Trophoblast cell (in vitro differentiated cells and primary cell): ENCODE measurements around the gene TACC3.
"Not testable (repeated sequence)": the region's sequence is repeated elsewhere in the genome, so short reads cannot be mapped to it uniquely, and the experiment has no call there.

Experiments used
- DNase-seq, 2 donors: peaks; one replicate each; pipeline ENCODE4 v3.0.0-alpha.2; 2016
- H2AFZ ChIP-seq: 2 replicates; pipeline ENCODE4 v1.6.1; 2013; ENCODE audit warnings: low read length, moderate library complexity, mild to moderate bottlenecking; ENCODE audit not compliant: insufficient read depth, poor library complexity
- H2AK5ac ChIP-seq: 2 replicates; pipeline ENCODE4 v1.6.1; 2013; ENCODE audit warnings: mild to moderate bottlenecking, low read length
- H2BK120ac ChIP-seq: 2 replicates; pipeline ENCODE4 v1.6.1; 2013; ENCODE audit warnings: low read length, mild to moderate bottlenecking, moderate library complexity; ENCODE audit not compliant: insufficient read depth, poor library complexity
- H2BK12ac ChIP-seq: 2 replicates; pipeline ENCODE4 v1.6.1; 2013; ENCODE audit warnings: mild to moderate bottlenecking, low read length, moderate library complexity
- H2BK5ac ChIP-seq: 2 replicates; pipeline ENCODE4 v1.6.1; 2013; ENCODE audit warnings: low read length, low read depth, moderate library complexity, mild to moderate bottlenecking; ENCODE audit not compliant: poor library complexity
- H3K14ac ChIP-seq: 2 replicates; pipeline ENCODE4 v1.6.1; 2013; ENCODE audit warnings: mild to moderate bottlenecking, low read length
- H3K18ac ChIP-seq: 2 replicates; pipeline ENCODE4 v1.6.1; 2013; ENCODE audit warnings: mild to moderate bottlenecking, low read length
- H3K23ac ChIP-seq: 2 replicates; pipeline ENCODE4 v1.6.1; 2013; ENCODE audit warnings: low read length
- H3K27ac ChIP-seq: 2 replicates; pipeline ENCODE4 v1.5.1; 2013; ENCODE audit warnings: low read depth, mild to moderate bottlenecking, inconsistent platforms, low read length, moderate library complexity
- H3K27me3 ChIP-seq: 2 replicates; pipeline ENCODE4 v1.6.1; 2013; ENCODE audit warnings: inconsistent platforms, mild to moderate bottlenecking, low read length, moderate library complexity; ENCODE audit not compliant: insufficient read depth
- H3K36me3 ChIP-seq, 2 experiments: 1 replicate in 1 of 2; 2 replicates in 1 of 2; pipeline ENCODE4 v1.6.1; 2013; ENCODE audit warnings: low read length in 2 of 2, mild to moderate bottlenecking in 2 of 2, moderate library complexity in 1 of 2; ENCODE audit not compliant: insufficient read depth in 2 of 2, control insufficient read depth in 1 of 2
- H3K4ac ChIP-seq: 2 replicates; pipeline ENCODE4 v1.6.1; 2013; ENCODE audit warnings: low read depth, mild to moderate bottlenecking, low read length, moderate library complexity
- H3K4me1 ChIP-seq, 2 experiments: 1 replicate in 1 of 2; 2 replicates in 1 of 2; pipeline ENCODE4 v1.6.1; 2013; ENCODE audit warnings: low read length in 2 of 2, mild to moderate bottlenecking in 2 of 2, moderate library complexity in 1 of 2; ENCODE audit not compliant: insufficient read depth in 2 of 2, control insufficient read depth in 1 of 2
- H3K4me2 ChIP-seq: 2 replicates; pipeline ENCODE4 v1.6.1; 2013; ENCODE audit warnings: inconsistent platforms, mild to moderate bottlenecking, low read length, moderate library complexity
- H3K4me3 ChIP-seq: 2 replicates; pipeline ENCODE4 v1.5.1; 2013; ENCODE audit warnings: mild to moderate bottlenecking, low read depth, low read length, inconsistent platforms
- H3K79me1 ChIP-seq: one replicate; pipeline ENCODE4 v1.6.1; 2013; ENCODE audit warnings: low read length
- H3K79me2 ChIP-seq: 2 replicates; pipeline ENCODE4 v1.6.1; 2013; ENCODE audit warnings: low read length, mild to moderate bottlenecking; ENCODE audit not compliant: control insufficient read depth, insufficient read depth, poor library complexity
- H3K9ac ChIP-seq: 2 replicates; pipeline ENCODE4 v1.6.1; 2013; ENCODE audit warnings: mild to moderate bottlenecking, low read length
- H3K9me3 ChIP-seq: 2 replicates; pipeline ENCODE4 v1.6.1; 2013; ENCODE audit warnings: low read depth, mild to moderate bottlenecking, control low read depth, inconsistent platforms, low read length; ENCODE audit not compliant: insufficient read depth
- H4K12ac ChIP-seq: 2 replicates; pipeline ENCODE4 v1.6.1; 2013; ENCODE audit warnings: low read depth, mild to moderate bottlenecking, low read length, moderate library complexity
- H4K8ac ChIP-seq: 2 replicates; pipeline ENCODE4 v1.6.1; 2013; ENCODE audit warnings: low read depth, mild to moderate bottlenecking, low read length, moderate library complexity
- H4K91ac ChIP-seq: one replicate; pipeline ENCODE4 v1.6.1; 2013; ENCODE audit warnings: low read depth, mild to moderate bottlenecking, low read length, moderate library complexity
- WGBS: extraction: QIAGEN DNeasy Blood & Tissue Kit; methylation state at CpG from one replicate; pipeline ENCODE4 v1.1.7; 2013; ENCODE audit warnings: missing lambda C conversion rate; ENCODE audit not compliant: insufficient read length, insufficient coverage; ENCODE audit errors: extremely low coverage; 5-methylcytosine and 5-hydroxymethylcytosine counted together

The TACC3 gene

DNA sequence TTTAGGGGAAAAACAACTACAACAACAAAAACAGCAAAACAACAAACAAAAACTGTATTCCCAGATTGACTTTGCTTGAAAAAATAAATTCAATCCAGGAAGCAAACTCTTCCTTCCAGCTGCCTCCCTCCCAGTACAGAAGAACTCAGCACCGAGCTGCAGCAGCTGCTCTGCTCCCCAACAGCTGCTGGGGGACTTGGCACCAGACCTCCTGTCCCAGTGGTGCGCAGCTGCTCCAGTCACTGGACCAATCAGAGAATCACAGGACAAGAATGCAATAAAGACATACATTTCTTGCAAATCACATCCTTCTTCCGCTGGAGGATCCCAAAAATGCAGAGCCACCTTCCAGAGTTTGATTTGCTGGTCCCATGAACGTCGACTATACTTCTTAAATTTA lies 25.4 kb upstream of the TACC3 start:
- Histone ChIP-seq H3K4me3 (no peak overlapping the region), H3K4ac (no peak overlapping the region), H3K14ac (no peak overlapping the region), H3K79me1 (no peaks in the 10 kb centered on the region), H2BK120ac (no peak overlapping the region), H2BK5ac (no peak overlapping the region), H4K8ac (no peak overlapping the region), H3K27me3 (no peaks in the 10 kb centered on the region), H3K18ac (no peak overlapping the region), H4K12ac (no peak overlapping the region), H4K91ac (no peak overlapping the region), H3K23ac (no peak overlapping the region), H3K9ac (no peak overlapping the region), H3K79me2 (no peaks in the 10 kb centered on the region), H3K36me3 (peaks cover 51 to 72% of the 10 kb centered on the region in 2 experiments), H2AK5ac (no peak overlapping the region), H3K4me1 (no peaks in the 10 kb centered on the region), H2BK12ac (no peak overlapping the region), H3K9me3 (no peaks in the 10 kb centered on the region), H2AFZ (no peak overlapping the region), H3K4me2 (no peak overlapping the region), H3K27ac (no peak overlapping the region)
- no CpG with 5 or more reads among the region's 5 CpGs for WGBS
- no peak for DNase-seq

DNA sequence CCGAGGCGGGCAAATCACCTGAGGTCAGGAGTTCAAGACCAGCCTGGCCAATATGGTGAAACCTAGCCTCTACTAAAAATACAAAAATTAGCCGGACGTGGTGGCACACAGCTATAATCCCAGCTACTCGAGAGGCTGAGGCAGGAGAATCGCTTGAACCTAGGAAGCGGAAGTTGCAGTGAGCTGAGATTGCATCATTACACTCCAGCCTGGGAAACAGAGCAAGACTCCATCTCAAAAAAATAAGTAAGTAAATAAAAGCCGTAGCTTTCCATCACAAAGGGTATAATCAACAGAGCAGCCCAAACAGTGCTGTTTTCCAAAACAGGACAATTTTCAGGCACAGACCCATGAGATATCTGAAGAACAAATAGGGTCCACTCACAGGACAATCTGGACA lies 19.6 kb upstream of the TACC3 start:
- H2AK5ac ChIP-seq, H3K18ac ChIP-seq, H3K14ac ChIP-seq, H3K4ac ChIP-seq, DNase-seq, H2BK120ac ChIP-seq, H2BK12ac ChIP-seq, H3K79me2 ChIP-seq, H2AFZ ChIP-seq, H3K4me1 ChIP-seq, H3K27me3 ChIP-seq, H2BK5ac ChIP-seq, H3K27ac ChIP-seq, H3K4me3 ChIP-seq, H4K12ac ChIP-seq, H3K79me1 ChIP-seq, H3K23ac ChIP-seq, H3K9ac ChIP-seq, H4K91ac ChIP-seq, H3K4me2 ChIP-seq, H4K8ac ChIP-seq, H3K9me3 ChIP-seq: not testable (repeated sequence)
- no CpG with 5 or more reads among the region's 8 CpGs for WGBS
- H3K36me3 ChIP-seq = peaks cover 38 to 54% of the 10 kb centered on the region in 2 experiments

DNA sequence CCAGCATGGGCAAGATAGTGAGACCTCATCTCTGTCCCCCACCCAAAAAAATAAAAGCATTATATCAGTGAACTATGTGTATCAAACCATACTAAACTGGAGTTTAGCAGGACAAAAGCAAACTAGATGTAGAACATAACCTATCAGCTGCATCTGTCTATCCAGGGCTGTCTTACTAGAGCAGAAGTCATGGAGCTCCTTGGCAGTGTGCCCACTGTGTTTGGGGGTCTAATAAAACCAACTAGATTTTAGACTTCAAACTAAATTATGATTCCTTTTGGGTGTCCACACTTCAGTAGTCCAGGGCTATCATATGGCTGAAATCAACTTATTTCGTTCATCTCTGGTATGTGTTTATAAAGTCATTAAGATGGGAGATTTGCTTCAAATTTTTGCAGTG lies 17.5 kb upstream of the TACC3 start:
- H3K14ac ChIP-seq = no peak overlapping the region
- H3K79me1 ChIP-seq = no peaks in the 10 kb centered on the region
- H3K79me2 ChIP-seq = peaks cover 3% of the 10 kb centered on the region
- no peak overlapping the region for H4K12ac ChIP-seq
- H3K4me1 ChIP-seq = peaks cover 0 to under 1% of the 10 kb centered on the region in 2 experiments
- no peak overlapping the region for H2BK12ac ChIP-seq
- DNase-seq = no peak
- no peak overlapping the region for H2AFZ ChIP-seq
- H2AK5ac ChIP-seq = no peak overlapping the region
- H4K8ac ChIP-seq = no peak overlapping the region
- peaks cover 25 to 43% of the 10 kb centered on the region in 2 experiments for H3K36me3 ChIP-seq
- no peak overlapping the region for H2BK120ac ChIP-seq
- H3K9me3 ChIP-seq = no peaks in the 10 kb centered on the region
- no CpG with 5 or more reads among the region's 1 CpG for WGBS
- no peak overlapping the region for H3K23ac ChIP-seq
- H4K91ac ChIP-seq = no peak overlapping the region
- H3K18ac ChIP-seq = no peak overlapping the region
- H3K4ac ChIP-seq = peak overlapping the region; percentile 87
- H3K27me3 ChIP-seq = no peaks in the 10 kb centered on the region
- no peak overlapping the region for H2BK5ac ChIP-seq
- no peak overlapping the region for H3K9ac ChIP-seq
- H3K4me3 ChIP-seq = no peak overlapping the region
- H3K27ac ChIP-seq = no peak overlapping the region
- H3K4me2 ChIP-seq = no peak overlapping the region

DNA sequence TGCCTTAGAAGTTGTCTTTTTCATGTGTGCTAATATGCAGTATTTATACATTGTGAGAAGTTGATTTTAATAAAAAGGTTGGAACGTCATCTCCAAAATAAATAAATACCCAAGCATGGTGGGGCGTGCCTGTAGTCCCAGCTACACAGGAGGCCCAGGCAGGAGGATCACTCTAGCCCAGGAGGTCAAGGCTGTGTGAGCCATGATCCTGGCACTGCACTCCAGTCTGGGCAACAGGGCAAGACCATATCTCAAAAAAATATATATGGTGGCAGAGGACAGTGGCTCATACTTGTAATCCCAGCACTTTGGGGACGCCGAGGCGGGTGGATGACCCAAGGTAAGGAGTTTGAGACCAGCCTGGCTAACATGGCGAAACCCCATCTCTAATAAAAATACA lies 15.6 kb upstream of the TACC3 start:
- no peak overlapping the region for H3K9ac ChIP-seq
- no peak overlapping the region for H3K18ac ChIP-seq
- H3K27ac ChIP-seq = no peak overlapping the region
- no peak overlapping the region for H2AK5ac ChIP-seq
- H2AFZ ChIP-seq = no peak overlapping the region
- no peak for DNase-seq
- H3K4me1 ChIP-seq = peaks cover 6 to 10% of the 10 kb centered on the region in 2 experiments
- peaks cover 3% of the 10 kb centered on the region for H3K79me2 ChIP-seq
- no peak overlapping the region for H4K12ac ChIP-seq
- H3K9me3 ChIP-seq = no peaks in the 10 kb centered on the region
- H4K91ac ChIP-seq = no peak overlapping the region
- no peak overlapping the region for H2BK12ac ChIP-seq
- no CpG with 5 or more reads among the region's 6 CpGs for WGBS
- H3K23ac ChIP-seq = no peak overlapping the region
- H4K8ac ChIP-seq = no peak overlapping the region
- peaks cover 26 to 39% of the 10 kb centered on the region in 2 experiments for H3K36me3 ChIP-seq
- H3K4me2 ChIP-seq = no peak overlapping the region
- H3K79me1 ChIP-seq = no peaks in the 10 kb centered on the region
- H3K4ac ChIP-seq = peak overlapping the region; percentile 65
- H2BK120ac ChIP-seq = no peak overlapping the region
- no peaks in the 10 kb centered on the region for H3K27me3 ChIP-seq
- H3K14ac ChIP-seq = no peak overlapping the region
- H2BK5ac ChIP-seq = no peak overlapping the region
- H3K4me3 ChIP-seq = no peak overlapping the region
